GM10266 (cell line): ENCODE measurements around the gene MPI.

Source experiments
- DNase-seq: peaks from one replicate; pipeline ENCODE4 v3.0.0; 2012; ENCODE audit errors: extremely low spot score
- CTCF ChIP-seq: IDR thresholded peaks from 2 replicates; pipeline ENCODE4 v1.5.1; 2012; ENCODE audit warnings: mild to moderate bottlenecking, low read depth; ENCODE audit not compliant: control insufficient read depth, insufficient read depth; ENCODE audit errors: missing control alignments

The MPI gene

GRCh38 chr15:74950078-74950908 is 60.5 kb downstream of the MPI start:
- peak; percentile 100 for TF ChIP-seq CTCF
- DNase-seq, result peak; percentile 72

GRCh38 chr15:74951006-74951405 is 61.2 kb downstream of the MPI start:
- TF ChIP-seq CTCF, result peak; percentile 14
- DNase-seq, result no peak
